KOPT-K1 (cell line): ENCODE measurements around the gene SLC24A3.

Source experiments
- H3K27ac ChIP-seq: fragments of 200-600 bp; sonication (generic); 2 replicates; pipeline ENCODE4 v1.5.1; 2016; ENCODE audit warnings: antibody characterized with exemption, mild to moderate bottlenecking, low read depth, low read length; ENCODE audit not compliant: poor library complexity, severe bottlenecking
- H3K36me3 ChIP-seq: fragments of 200-600 bp; sonication (generic); 2 replicates; pipeline ENCODE4 v1.5.1; 2017; ENCODE audit warnings: antibody characterized with exemption, mild to moderate bottlenecking, low read length, moderate library complexity; ENCODE audit not compliant: insufficient read depth
- H3K9me3 ChIP-seq: fragments of 200-600 bp; sonication (generic); 2 replicates; pipeline ENCODE4 v1.5.1; 2017; ENCODE audit warnings: antibody characterized with exemption, low read length, mild to moderate bottlenecking; ENCODE audit not compliant: insufficient read depth, poor library complexity, severe bottlenecking

SLC24A3 gene

GRCh38 chr20:19692685-19693119, 480.3 kb downstream of the SLC24A3 start:
- Histone ChIP-seq H3K9me3 (no peaks in the 10 kb centered on the region), H3K36me3 (no peaks in the 10 kb centered on the region), H3K27ac (no peak overlapping the region)

GRCh38 chr20:19693508-19693907, 481.1 kb downstream of the SLC24A3 start:
- Histone ChIP-seq H3K9me3 (no peaks in the 10 kb centered on the region), H3K36me3 (no peaks in the 10 kb centered on the region), H3K27ac (no peak overlapping the region)

- H3K9me3 ChIP-seq = no peaks in the 10 kb centered on the region
- H3K36me3 ChIP-seq = no peaks in the 10 kb centered on the region
- H3K27ac ChIP-seq = no peak overlapping the region
Measured at GRCh38 chr20:19695081-19695480, 482.6 kb downstream of the SLC24A3 start.

- Histone ChIP-seq H3K9me3 (no peaks in the 10 kb centered on the region), H3K27ac (no peak overlapping the region), H3K36me3 (no peaks in the 10 kb centered on the region)
Measured at GRCh38 chr20:19696620-19697019, 484.2 kb downstream of the SLC24A3 start.

GRCh38 chr20:19697415-19697814, 485.0 kb downstream of the SLC24A3 start:
- H3K36me3 ChIP-seq = no peaks in the 10 kb centered on the region

GRCh38 chr20:19699180-19699971, 486.9 kb downstream of the SLC24A3 start:
- peaks cover 12% of the 10 kb centered on the region for H3K9me3 ChIP-seq
- H3K36me3 ChIP-seq = no peaks in the 10 kb centered on the region
- H3K27ac ChIP-seq = no peak overlapping the region

More at GRCh38 chr20:19697415-19697814, 485.0 kb downstream of the SLC24A3 start:
- H3K9me3 ChIP-seq = peaks cover 4% of the 10 kb centered on the region
- no peak overlapping the region for H3K27ac ChIP-seq

- no peaks in the 10 kb centered on the region for H3K36me3 ChIP-seq
- H3K27ac ChIP-seq = no peak overlapping the region
- H3K9me3 ChIP-seq = peaks cover 12% of the 10 kb centered on the region
Measured at GRCh38 chr20:19701429-19701828, 489.0 kb downstream of the SLC24A3 start.

- no peak overlapping the region for H3K27ac ChIP-seq
- peaks cover 15% of the 10 kb centered on the region for H3K9me3 ChIP-seq
- H3K36me3 ChIP-seq = no peaks in the 10 kb centered on the region
Measured at GRCh38 chr20:19706463-19706862, 494.0 kb downstream of the SLC24A3 start.

- no peak overlapping the region for H3K27ac ChIP-seq
- peaks cover 3% of the 10 kb centered on the region for H3K9me3 ChIP-seq
Measured at GRCh38 chr20:19709635-19710335, 497.3 kb downstream of the SLC24A3 start.

GRCh38 chr20:19710336-19711120, 498.1 kb downstream of the SLC24A3 start:
- peaks cover 3% of the 10 kb centered on the region for H3K9me3 ChIP-seq
- no peak overlapping the region for H3K27ac ChIP-seq
- H3K36me3 ChIP-seq = no peaks in the 10 kb centered on the region

More at GRCh38 chr20:19709635-19710335, 497.3 kb downstream of the SLC24A3 start:
- H3K36me3 ChIP-seq = no peaks in the 10 kb centered on the region

GRCh38 chr20:19711126-19711525, 498.7 kb downstream of the SLC24A3 start:
- Histone ChIP-seq H3K9me3 (peaks cover 3% of the 10 kb centered on the region), H3K36me3 (no peaks in the 10 kb centered on the region), H3K27ac (no peak overlapping the region)

- Histone ChIP-seq H3K36me3 (no peaks in the 10 kb centered on the region), H3K9me3 (peaks cover 8% of the 10 kb centered on the region), H3K27ac (no peak overlapping the region)
Measured at GRCh38 chr20:19712721-19713260, 500.3 kb downstream of the SLC24A3 start.

- no peaks in the 10 kb centered on the region for H3K36me3 ChIP-seq
- H3K9me3 ChIP-seq = peaks cover 8% of the 10 kb centered on the region
- H3K27ac ChIP-seq = no peak overlapping the region
Measured at GRCh38 chr20:19713822-19714578, 501.6 kb downstream of the SLC24A3 start.

GRCh38 chr20:19714579-19714840, 502.1 kb downstream of the SLC24A3 start:
- H3K36me3 ChIP-seq = no peaks in the 10 kb centered on the region
- peaks cover 8% of the 10 kb centered on the region for H3K9me3 ChIP-seq
- H3K27ac ChIP-seq = no peak overlapping the region
